Kidney (tissue), 14 donors: ENCODE measurements around the gene CR2. TPM values are rescaled to one million over a fixed set of nuclear protein-coding genes. Genes with fewer than 3 reads are reported as not detected.

Source experiments
- DNase-seq, 5 donors: peaks; one replicate each; pipeline ENCODE4 v3.0.0-alpha.2; 2013 to 2020
- FAIRE-seq: peaks from 2 replicates; lab custom pipeline; 2012; peaks lifted over from hg19 to GRCh38; lab: Jason Lieb, UNC
- H3K27ac ChIP-seq, 2 donors: one replicate each; pipeline ENCODE4 v1.7.0; 2013; ENCODE audit warnings: low read depth in 2 of 2, low read length in 2 of 2, inconsistent platforms in 1 of 2
- H3K27me3 ChIP-seq: one replicate; pipeline ENCODE4 v1.7.1; 2013; ENCODE audit warnings: low read length, inconsistent platforms; ENCODE audit not compliant: control insufficient read depth, insufficient read depth
- H3K36me3 ChIP-seq, 3 donors: one replicate each; pipeline versions ENCODE4 v1.7.0 to v1.7.1; 2013; ENCODE audit warnings: low read length in 3 of 3, control low read depth in 1 of 3, inconsistent platforms in 1 of 3; ENCODE audit not compliant: insufficient read depth in 3 of 3, control insufficient read depth in 2 of 3
- H3K4me1 ChIP-seq, 3 donors: one replicate each; pipeline versions ENCODE4 v1.7.0 to v1.7.1; 2013; ENCODE audit warnings: low read length in 3 of 3, inconsistent platforms in 1 of 3, low read depth in 1 of 3; ENCODE audit not compliant: control insufficient read depth in 2 of 3, insufficient read depth in 2 of 3
- H3K4me3 ChIP-seq, 3 donors: one replicate each; pipeline versions ENCODE4 v1.7.0 to v1.8.1; 2013; ENCODE audit warnings: low read length in 3 of 3, control low read depth in 1 of 3, inconsistent platforms in 1 of 3
- H3K9ac ChIP-seq, 3 donors: one replicate each; pipeline versions ENCODE4 v1.7.0 to v1.7.1; 2013; ENCODE audit warnings: low read length in 3 of 3, control low read depth in 1 of 3, inconsistent platforms in 1 of 3
- H3K9me3 ChIP-seq, 3 donors: one replicate each; pipeline versions ENCODE4 v1.7.0 to v1.7.1; 2013; ENCODE audit warnings: low read length in 3 of 3, control low read depth in 1 of 3, inconsistent platforms in 1 of 3; ENCODE audit not compliant: control insufficient read depth in 2 of 3, insufficient read depth in 1 of 3
- intact Hi-C: fragments of 100-400 bp; cut with DNase I; formaldehyde crosslinking; loops from one replicate; pipeline ENCODE4 v1.11.1; 2022
- polyA plus RNA-seq: library from polyadenylated mRNA; stranded (reverse); fragments of 350-450 nt; fragmentation: Illumina TruSeq; extraction: RNeasy Lipid Tissue Mini Kit (QIAGEN cat#74804); gene quantifications from one replicate; pipeline ENCODE4 v1.2.3, GENCODE V29; 2014; ENCODE audit warnings: low read depth, low replicate concordance; ENCODE audit not compliant: insufficient read depth
- total RNA-seq: library from RNA; stranded (reverse); fragmentation: NEBNext Ultra II Directional; extraction: Animal tissue kit (Norgen Biotek cat#: 25700); gene quantifications from one replicate; pipeline ENCODE4 v1.2.1, GENCODE V29; 2021
- TF ChIP-seq, protein P1 (sequence below): IDR thresholded peaks from 3 replicates; pipeline ENCODE4 v1.5.1; 2012; ENCODE audit warnings: mild to moderate bottlenecking, moderate library complexity, borderline replicate concordance; ENCODE audit not compliant: insufficient read depth; ENCODE audit errors: extremely low read depth
- donor health status: control.
- donor health status: control.
- donor health status: control.
- donor health status: control.
- donor health status: control.
- donor health status: DM: yes; HTN: yes; CAD: no.
- donor health status: Normal renal cell carcinoma (clear cell type).

CR2 gene
- total and polyA plus RNA-seq, 2 donors from 2014 or later = 0.28 to 0.98 TPM

GRCh38 chr1:207499573-207499972 lies 45.4 kb downstream of the CR2 start:
- Histone ChIP-seq H3K4me1 (peaks cover 2 to 5% (median 2%) of the 10 kb centered on the region in 3 donors), H3K9me3 (no peaks in the 10 kb centered on the region), H3K27me3 (peaks cover 20% of the 10 kb centered on the region), H3K9ac (no peak overlapping the region), H3K27ac (no peak overlapping the region), H3K36me3 (no peaks in the 10 kb centered on the region), H3K4me3 (no peak overlapping the region)
- DNase-seq (peak in 4 of 5 donors; percentile 66 to 90 (median 82)), FAIRE-seq (no peak)
- TF ChIP-seq, protein P1, sequence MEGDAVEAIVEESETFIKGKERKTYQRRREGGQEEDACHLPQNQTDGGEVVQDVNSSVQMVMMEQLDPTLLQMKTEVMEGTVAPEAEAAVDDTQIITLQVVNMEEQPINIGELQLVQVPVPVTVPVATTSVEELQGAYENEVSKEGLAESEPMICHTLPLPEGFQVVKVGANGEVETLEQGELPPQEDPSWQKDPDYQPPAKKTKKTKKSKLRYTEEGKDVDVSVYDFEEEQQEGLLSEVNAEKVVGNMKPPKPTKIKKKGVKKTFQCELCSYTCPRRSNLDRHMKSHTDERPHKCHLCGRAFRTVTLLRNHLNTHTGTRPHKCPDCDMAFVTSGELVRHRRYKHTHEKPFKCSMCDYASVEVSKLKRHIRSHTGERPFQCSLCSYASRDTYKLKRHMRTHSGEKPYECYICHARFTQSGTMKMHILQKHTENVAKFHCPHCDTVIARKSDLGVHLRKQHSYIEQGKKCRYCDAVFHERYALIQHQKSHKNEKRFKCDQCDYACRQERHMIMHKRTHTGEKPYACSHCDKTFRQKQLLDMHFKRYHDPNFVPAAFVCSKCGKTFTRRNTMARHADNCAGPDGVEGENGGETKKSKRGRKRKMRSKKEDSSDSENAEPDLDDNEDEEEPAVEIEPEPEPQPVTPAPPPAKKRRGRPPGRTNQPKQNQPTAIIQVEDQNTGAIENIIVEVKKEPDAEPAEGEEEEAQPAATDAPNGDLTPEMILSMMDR = peak; percentile 46
- intact Hi-C loops = no loop called here

DNA sequence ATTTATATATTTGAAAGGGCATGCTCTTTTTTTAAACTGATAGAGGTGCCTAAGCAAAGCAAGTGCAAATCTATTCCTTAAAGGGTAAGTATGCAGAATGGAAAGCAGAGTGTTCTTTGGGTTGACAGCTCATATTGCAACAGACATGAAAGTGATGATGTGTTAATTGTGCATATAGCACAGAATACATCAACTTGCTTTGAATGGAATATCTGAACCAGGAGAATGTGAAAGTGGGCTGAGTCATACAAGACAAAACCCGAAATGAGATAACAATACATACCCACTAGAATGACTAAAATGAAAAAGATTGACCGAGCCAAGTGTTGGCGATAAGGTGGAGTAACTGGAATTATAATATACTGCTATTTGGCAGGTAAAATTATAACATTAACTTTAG lies 46.2 kb downstream of the CR2 start:
- no peak for DNase-seq
- H3K36me3 ChIP-seq = no peaks in the 10 kb centered on the region
- no peak overlapping the region for H3K27ac ChIP-seq
- peaks cover 2 to 7% (median 2%) of the 10 kb centered on the region in 3 donors for H3K4me1 ChIP-seq
- no peak overlapping the region for H3K4me3 ChIP-seq
- no peaks in the 10 kb centered on the region for H3K9me3 ChIP-seq
- H3K9ac ChIP-seq = no peak overlapping the region
- intact Hi-C loops = no loop called here
- TF ChIP-seq, protein P1 = no peak
- H3K27me3 ChIP-seq = peaks cover 20% of the 10 kb centered on the region
- no peak for FAIRE-seq

DNA sequence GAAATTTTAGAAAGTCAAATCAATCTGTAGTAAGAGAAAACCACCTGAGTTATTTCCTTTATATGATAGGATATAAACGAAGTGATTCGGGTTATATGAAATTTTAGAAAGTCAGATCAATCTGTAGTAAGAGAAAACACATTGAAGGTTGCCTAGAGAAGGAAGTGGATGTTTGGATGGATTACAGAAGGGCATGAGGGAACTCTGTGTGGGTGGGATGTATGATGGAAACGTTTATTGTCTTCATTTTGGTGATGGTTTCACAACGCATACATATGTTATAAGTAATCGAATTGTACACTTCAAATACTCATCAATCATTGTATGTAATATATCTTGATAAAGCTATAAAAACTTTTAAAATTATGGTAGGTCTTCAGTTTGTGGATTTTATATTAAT lies 46.9 kb downstream of the CR2 start:
- H3K4me3 ChIP-seq = no peak overlapping the region
- FAIRE-seq (no peak), DNase-seq (no peak)
- H3K27me3 ChIP-seq = peaks cover 15% of the 10 kb centered on the region
- no peaks in the 10 kb centered on the region for H3K36me3 ChIP-seq
- H3K4me1 ChIP-seq = peaks cover 0 to 3% (median 0%) of the 10 kb centered on the region in 3 donors
- H3K9ac ChIP-seq = no peak overlapping the region
- no peaks in the 10 kb centered on the region for H3K9me3 ChIP-seq
- intact Hi-C loops = no loop called here
- no peak overlapping the region for H3K27ac ChIP-seq
- TF ChIP-seq, protein P1 = no peak

DNA sequence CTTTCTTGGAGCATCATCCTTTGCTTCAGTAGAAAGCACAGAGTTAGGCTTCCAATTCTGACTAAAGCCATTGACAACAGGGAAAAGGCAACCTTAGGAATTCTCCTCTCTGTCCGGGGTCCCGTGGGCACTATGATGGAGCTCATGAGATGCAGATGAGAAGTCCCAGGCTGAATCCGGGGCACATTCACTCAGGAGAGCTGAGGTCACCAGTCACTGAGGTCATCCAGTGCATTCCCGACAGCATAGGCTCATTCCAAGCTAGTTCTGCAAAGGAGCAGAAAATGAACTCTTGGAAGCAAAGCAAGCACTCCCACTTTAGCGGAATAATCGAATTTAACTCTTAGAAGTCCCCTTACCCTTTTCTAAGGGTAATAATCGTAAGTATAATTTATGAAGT lies 48.6 kb downstream of the CR2 start:
- TF ChIP-seq, protein P1 = no peak
- Histone ChIP-seq H3K4me1 (peaks cover 0 to 3% (median 0%) of the 10 kb centered on the region in 3 donors), H3K9ac (no peak overlapping the region), H3K27ac (no peak overlapping the region), H3K4me3 (no peak overlapping the region), H3K27me3 (peaks cover 8% of the 10 kb centered on the region), H3K9me3 (no peaks in the 10 kb centered on the region), H3K36me3 (no peaks in the 10 kb centered on the region)
- DNase-seq = no peak
- intact Hi-C loops = no loop called here
- FAIRE-seq = no peak
